Effector memory CD4-positive, alpha-beta T cell (primary cell): ENCODE measurements around the gene SLC35E3.
"Not testable (repeated sequence)": the region's sequence is repeated elsewhere in the genome, so short reads cannot be mapped to it uniquely, and the experiment has no call there.

ENCODE experiments used
- DNase-seq, 3 donors: peaks; one replicate each; pipeline ENCODE4 v3.0.0-alpha.2; 2020
- H3K27ac ChIP-seq: 2 replicates; pipeline ENCODE4 v1.7.0; 2013; ENCODE audit warnings: mild to moderate bottlenecking, low read length, moderate library complexity; ENCODE audit not compliant: insufficient read depth, poor library complexity, severe bottlenecking
- H3K27me3 ChIP-seq: replicated peaks from 2 replicates; pipeline ENCODE4 v1.7.0; 2013; ENCODE audit warnings: mild to moderate bottlenecking, low read length; ENCODE audit not compliant: insufficient read depth, control insufficient read depth, poor library complexity, severe bottlenecking
- H3K36me3 ChIP-seq: 2 replicates; pipeline ENCODE4 v1.7.0; 2013; ENCODE audit warnings: mild to moderate bottlenecking, low read length, moderate library complexity; ENCODE audit not compliant: control insufficient read depth, insufficient read depth
- H3K4me1 ChIP-seq: 2 replicates; pipeline ENCODE4 v1.7.0; 2013; ENCODE audit warnings: low read length, mild to moderate bottlenecking; ENCODE audit not compliant: control insufficient read depth, insufficient read depth, poor library complexity, severe bottlenecking
- H3K4me3 ChIP-seq: 2 replicates; pipeline ENCODE4 v1.7.0; 2013; ENCODE audit warnings: low read length, low read depth, mild to moderate bottlenecking; ENCODE audit not compliant: insufficient read depth, poor library complexity, severe bottlenecking
- H3K9me3 ChIP-seq: 2 replicates; pipeline ENCODE4 v1.7.0; 2013; ENCODE audit warnings: mild to moderate bottlenecking, low read length, moderate library complexity; ENCODE audit not compliant: control insufficient read depth

SLC35E3 gene

DNA sequence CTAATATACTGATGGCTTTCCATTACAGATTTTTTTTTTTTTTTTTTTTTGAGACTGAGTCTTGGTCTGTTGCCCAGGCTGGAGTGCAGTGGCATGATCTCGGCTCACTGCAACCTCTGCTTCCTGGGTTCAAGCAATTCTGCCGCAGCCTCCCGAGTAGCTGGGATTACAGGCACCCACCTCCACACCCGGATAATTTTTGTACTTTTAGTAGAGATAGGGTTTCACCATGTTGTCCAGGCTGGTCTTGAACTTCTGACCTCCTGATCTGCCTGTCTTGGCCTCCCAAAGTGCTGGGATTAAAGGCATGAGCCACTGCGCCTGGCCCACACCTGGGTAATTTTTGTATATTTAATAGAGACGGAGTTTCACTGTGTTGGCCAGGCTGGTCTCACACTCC is 65.6 kb downstream of the SLC35E3 start:
- H3K36me3 ChIP-seq = peaks cover 13% of the 10 kb centered on the region
- not testable (repeated sequence) for H3K4me3 ChIP-seq, H3K4me1 ChIP-seq

GRCh38 chr12:68812553-68813241 is 66.7 kb downstream of the SLC35E3 start:
- peaks cover 21% of the 10 kb centered on the region for H3K36me3 ChIP-seq
- no peak overlapping the region for H3K27ac ChIP-seq
- no peak overlapping the region for H3K4me3 ChIP-seq

More for the DNA sequence above, 65.6 kb downstream of the SLC35E3 start:
- H3K27ac ChIP-seq, H3K9me3 ChIP-seq, DNase-seq, H3K27me3 ChIP-seq: not testable (repeated sequence)

DNA sequence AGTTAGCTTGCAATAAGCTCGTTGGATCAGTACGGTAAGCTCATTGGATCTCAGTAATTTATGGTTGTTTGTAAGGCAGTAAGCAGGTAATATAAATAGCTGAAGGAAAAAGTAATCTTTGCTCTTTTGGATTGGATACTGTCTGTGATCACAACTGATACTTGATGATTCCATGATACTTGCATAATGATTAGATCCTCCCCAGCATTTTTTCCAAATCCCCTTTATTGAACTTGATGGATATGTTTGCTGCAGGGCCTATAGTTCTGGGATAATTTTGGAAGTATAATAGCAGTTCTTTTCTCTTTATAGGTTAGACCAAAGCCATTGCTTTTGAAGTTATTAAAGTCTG is 67.2 kb downstream of the SLC35E3 start:
- H3K36me3 ChIP-seq = peaks cover 21% of the 10 kb centered on the region

More at GRCh38 chr12:68812553-68813241, 66.7 kb downstream of the SLC35E3 start:
- Histone ChIP-seq H3K9me3 (no peaks in the 10 kb centered on the region), H3K4me1 (peaks cover 6% of the 10 kb centered on the region), H3K27me3 (no peaks in the 10 kb centered on the region)
- DNase-seq = no peak

DNA sequence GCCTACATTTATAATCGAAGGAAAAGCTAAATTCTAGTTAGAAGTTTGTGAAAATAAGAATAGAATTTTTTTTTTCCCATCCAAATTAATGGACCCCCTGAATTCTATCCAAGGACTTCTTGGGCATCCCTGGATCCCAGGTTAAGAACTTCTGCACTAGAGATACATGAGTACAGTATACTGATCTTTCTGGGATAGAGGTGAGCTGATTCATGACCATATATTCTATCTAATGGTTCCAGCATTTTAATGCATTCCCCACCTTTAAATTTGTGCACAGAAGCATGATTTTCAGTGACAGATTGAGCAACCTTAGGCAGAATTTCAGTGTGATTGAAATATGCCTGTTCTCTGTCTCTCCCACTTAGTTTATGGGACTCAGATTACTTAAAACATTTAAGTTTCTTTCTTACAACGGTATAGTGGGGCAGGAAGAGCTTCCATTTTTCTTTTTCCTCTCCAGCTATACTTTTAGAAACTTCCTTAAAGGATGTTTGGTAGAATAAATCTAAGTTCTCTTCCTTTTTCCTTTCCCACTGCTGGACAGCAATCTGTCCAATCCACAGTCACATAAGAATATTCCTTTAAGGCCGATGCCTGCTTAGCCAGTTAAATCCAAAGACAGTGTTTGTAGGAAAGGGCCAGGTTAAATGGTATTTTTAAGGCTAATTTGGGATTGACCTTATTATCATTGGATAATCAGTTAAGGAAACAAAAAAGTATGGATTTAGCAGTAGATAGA is 68.7 kb downstream of the SLC35E3 start:
- Histone ChIP-seq H3K27ac (no peak overlapping the region), H3K4me3 (no peak overlapping the region), H3K4me1 (peaks cover 6% of the 10 kb centered on the region), H3K9me3 (no peaks in the 10 kb centered on the region), H3K36me3 (peaks cover 26% of the 10 kb centered on the region), H3K27me3 (no peaks in the 10 kb centered on the region)
- no peak for DNase-seq

More for the DNA sequence above, 67.2 kb downstream of the SLC35E3 start:
- Histone ChIP-seq H3K9me3 (no peaks in the 10 kb centered on the region), H3K27me3 (no peaks in the 10 kb centered on the region), H3K4me3 (no peak overlapping the region), H3K27ac (no peak overlapping the region), H3K4me1 (peaks cover 6% of the 10 kb centered on the region)
- DNase-seq = no peak

- Histone ChIP-seq H3K27ac (no peak overlapping the region), H3K36me3 (peaks cover 32% of the 10 kb centered on the region), H3K4me1 (peaks cover 6% of the 10 kb centered on the region), H3K4me3 (no peak overlapping the region), H3K27me3 (no peaks in the 10 kb centered on the region), H3K9me3 (no peaks in the 10 kb centered on the region)
- DNase-seq = no peak
Observed at GRCh38 chr12:68815232-68815927, 69.4 kb downstream of the SLC35E3 start.

GRCh38 chr12:68815928-68816800 is 70.2 kb downstream of the SLC35E3 start:
- no peak for DNase-seq
- H3K27ac ChIP-seq = no peak overlapping the region
- no peaks in the 10 kb centered on the region for H3K27me3 ChIP-seq
- H3K36me3 ChIP-seq = peaks cover 32% of the 10 kb centered on the region
- no peaks in the 10 kb centered on the region for H3K9me3 ChIP-seq
- H3K4me1 ChIP-seq = peaks cover 6% of the 10 kb centered on the region
- H3K4me3 ChIP-seq = no peak overlapping the region

GRCh38 chr12:68819481-68819880 is 73.5 kb downstream of the SLC35E3 start:
- H3K4me3 ChIP-seq, H3K27me3 ChIP-seq, H3K4me1 ChIP-seq, DNase-seq, H3K9me3 ChIP-seq, H3K27ac ChIP-seq: not testable (repeated sequence)
- peaks cover 48% of the 10 kb centered on the region for H3K36me3 ChIP-seq

GRCh38 chr12:68821357-68822188 is 75.6 kb downstream of the SLC35E3 start:
- no peak overlapping the region for H3K27ac ChIP-seq
- no peaks in the 10 kb centered on the region for H3K9me3 ChIP-seq
- peaks cover 48% of the 10 kb centered on the region for H3K36me3 ChIP-seq
- H3K4me3 ChIP-seq = no peak overlapping the region
- no peaks in the 10 kb centered on the region for H3K4me1 ChIP-seq
- no peak for DNase-seq
- H3K27me3 ChIP-seq = no peaks in the 10 kb centered on the region

GRCh38 chr12:68823696-68824095 is 77.7 kb downstream of the SLC35E3 start:
- Histone ChIP-seq H3K27ac (no peak overlapping the region), H3K4me1 (no peaks in the 10 kb centered on the region), H3K4me3 (no peak overlapping the region), H3K27me3 (no peaks in the 10 kb centered on the region), H3K36me3 (peaks cover 50% of the 10 kb centered on the region), H3K9me3 (no peaks in the 10 kb centered on the region)
- DNase-seq = no peak
